GM19397 (cell line): Measurements from ENCODE around the gene WWOX.

Experiments
- ATAC-seq: cut with Tn5 transposase; IDR thresholded peaks from one replicate; pipeline ENCODE4 v1.9.1; 2021; ENCODE audit warnings: mild to moderate bottlenecking, moderate library complexity; ENCODE audit not compliant: unreplicated experiment

WWOX gene

DNA sequence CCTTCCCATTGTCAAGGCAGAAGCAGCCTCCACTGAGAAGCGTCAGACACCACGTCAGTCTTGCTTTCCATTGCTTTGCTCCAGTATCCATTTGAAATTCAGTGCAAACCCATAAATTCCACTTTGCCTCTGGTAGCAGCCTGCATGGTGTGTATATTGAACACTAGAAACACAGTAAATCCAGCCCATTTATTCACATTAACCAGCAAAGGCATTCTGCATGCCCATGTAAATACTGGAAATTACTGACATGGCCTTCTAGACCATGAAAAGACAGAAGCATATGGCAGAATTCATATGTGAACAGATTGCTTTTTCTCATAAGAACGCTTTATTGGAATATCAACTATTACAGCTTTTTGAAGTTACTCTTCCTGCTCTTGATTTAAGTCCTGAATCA lies 595.0 kb downstream of the WWOX start:
- ATAC-seq: no peak

DNA sequence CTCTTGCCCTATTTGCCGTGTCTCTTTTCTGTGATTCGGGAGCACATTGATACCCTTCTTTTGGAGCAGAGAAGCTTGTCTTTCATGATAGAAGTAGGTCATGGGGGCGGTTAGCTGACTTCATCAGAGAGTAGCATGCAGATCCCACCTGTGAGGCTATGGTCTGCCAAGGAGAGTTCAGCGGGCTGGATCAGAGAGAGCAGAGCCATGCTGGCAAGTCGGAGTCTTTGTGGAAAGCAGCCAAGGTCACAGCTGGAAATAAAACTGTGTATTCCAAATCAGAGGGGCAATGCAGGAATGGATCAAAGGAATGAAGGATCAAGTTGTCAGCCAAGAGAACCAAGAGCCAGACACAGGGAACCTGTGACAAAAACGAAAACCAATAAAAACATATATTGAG lies 595.9 kb downstream of the WWOX start:
- ATAC-seq: no peak

- ATAC-seq: no peak
Measured at GRCh38 chr16:78696797-78697196, 597.3 kb downstream of the WWOX start.

DNA sequence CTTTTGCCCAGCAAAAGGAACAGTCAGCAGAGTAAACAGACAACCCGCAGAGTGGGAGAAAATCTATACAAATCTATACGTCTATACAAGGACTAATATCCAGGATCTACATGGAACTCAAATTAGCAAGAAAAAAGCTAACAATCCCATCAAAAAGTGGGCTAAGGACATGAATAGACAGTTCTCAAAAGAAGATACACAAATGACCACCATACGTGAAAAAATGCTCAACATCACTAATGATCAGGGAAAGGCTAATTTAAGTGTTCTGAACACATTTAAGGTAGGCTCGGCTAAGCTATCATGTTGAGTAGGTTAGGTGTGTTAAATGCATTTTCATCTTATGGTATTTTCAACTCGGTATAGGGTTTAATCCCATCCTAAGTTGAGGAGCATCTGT lies 598.0 kb downstream of the WWOX start:
- no peak for ATAC-seq

DNA sequence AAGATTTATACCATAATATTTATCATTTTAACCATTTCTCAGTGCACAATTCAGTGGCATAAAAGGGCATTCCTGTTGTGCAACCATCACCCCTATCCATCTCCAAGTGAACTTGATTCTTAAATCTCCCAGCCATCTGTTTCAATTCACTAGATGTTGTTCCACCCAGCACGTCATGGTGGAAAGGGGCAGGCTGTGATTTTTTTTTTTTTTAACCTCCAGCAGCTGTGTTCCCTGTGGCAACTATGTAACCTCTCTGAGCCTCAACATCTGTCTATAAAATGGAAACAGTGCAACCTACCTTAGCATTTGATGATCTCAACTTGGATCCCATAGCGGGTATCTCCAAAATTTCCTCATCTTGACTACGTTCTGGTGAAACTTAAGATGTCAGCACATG lies 604.5 kb downstream of the WWOX start:
- ATAC-seq: no peak

DNA sequence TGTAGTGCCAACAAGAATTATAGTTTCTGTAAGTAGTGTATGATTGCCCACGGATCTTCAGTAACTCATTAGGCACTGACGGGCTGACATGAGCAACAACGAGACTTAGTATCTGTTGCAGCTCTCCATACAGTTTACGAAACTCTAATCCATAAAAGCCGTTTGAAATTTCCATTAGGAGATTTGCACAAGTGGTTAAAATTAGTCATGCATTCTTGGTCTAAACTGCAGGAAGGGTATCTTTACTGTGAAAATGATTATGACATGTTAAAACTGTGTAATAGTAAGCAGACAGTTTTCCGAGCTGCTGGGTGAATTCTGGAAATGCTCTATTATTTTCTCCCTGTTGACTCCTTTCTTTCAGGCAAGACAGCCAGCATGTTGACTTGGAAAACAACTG lies 605.0 kb downstream of the WWOX start:
- ATAC-seq: no peak

- ATAC-seq: no peak
Measured at GRCh38 chr16:78705694-78706093, 606.2 kb downstream of the WWOX start.

DNA sequence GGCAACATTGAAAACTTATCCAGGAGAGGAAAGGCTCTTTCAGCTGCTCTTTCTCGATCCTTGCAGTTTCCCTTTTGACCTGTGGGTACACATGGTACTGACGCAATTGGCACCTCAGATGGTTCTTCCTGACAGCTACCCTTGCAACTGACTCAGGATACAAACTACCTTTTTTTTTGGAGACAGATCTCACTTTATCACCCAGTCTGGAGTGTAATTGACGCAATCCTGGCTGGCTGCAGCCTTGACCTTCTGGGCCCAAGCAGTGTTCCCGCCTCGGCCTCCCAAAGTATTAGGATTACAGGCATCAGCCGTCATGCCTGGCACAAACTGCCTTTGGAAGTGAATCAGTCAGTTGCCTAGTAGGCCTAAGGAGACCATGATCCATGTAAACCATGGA lies 607.2 kb downstream of the WWOX start:
- no peak for ATAC-seq

DNA sequence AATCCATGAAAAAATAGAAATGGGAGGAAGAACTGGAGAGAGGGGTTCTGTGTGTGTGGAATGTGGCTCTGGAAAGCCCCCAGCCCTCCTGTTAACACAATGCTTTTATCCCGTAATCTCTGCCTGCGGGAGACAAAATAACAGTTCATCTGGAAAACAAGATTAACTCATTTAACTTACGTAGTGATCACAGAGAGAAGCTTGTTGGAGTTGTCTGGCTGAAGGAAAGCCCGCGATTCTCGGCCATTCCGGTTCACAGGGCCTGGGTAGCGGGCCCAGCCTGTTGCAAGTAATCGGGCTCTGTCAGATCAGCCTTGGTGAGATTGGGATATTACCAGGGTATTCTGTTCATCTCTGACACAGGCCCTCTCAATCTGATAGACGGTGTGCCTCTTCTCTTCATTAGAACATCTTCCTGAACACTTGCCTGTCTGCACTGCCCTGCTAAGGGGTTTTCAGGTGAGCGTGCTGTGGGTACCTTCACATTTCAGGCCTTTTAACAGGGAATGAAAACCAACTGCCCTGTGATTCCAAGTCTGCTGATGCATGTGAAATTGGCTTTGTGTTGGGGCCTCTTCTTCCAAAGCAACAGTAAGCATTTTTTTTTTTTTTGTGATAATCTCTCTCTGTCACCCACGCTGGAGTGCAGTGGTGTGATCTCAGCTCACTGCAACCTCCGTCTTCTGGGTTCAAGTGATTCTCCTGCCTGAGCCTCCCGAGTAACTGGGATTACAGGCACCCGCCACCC lies 609.9 kb downstream of the WWOX start:
- ATAC-seq: no peak

GRCh38 chr16:78715106-78715505 lies 615.7 kb downstream of the WWOX start:
- ATAC-seq: no peak

DNA sequence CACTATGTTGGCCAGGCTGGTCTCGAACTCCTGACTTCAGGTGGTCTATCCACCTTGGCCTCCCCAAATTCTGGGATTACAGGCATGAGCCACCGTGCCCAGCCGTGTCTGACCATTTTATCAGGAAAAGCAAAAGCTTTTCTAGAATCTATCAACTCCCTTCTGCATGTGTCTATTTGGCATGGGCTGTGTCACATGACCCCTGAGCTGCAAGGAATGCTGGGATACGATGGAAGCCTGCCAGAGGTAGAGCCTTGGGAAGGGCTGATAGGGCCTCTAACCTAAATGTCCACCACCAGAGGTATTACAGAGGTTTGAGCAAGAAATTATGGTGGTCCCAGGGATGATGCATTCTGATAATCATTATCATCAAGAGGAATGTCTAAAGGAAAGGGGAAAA lies 616.2 kb downstream of the WWOX start:
- ATAC-seq: no peak

DNA sequence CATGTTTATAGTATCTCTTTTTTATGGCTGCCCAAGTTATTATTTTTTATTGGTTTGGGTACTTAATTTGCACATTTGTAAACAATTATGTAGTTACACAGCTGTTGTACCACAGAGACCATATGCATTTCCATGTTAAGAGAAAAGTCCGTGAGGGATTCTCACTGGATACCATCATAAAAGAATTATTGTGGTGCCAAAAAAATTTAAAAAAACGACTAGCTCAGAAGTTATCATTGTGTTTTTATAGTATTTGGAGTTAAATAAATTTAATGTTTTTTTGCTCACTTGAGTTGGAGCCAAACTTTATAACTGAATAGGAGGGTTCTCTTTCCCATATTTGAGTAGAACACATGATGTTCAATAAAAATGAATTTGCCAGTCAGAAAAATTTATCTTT lies 618.7 kb downstream of the WWOX start:
- no peak for ATAC-seq

GRCh38 chr16:78720416-78720815 lies 621.0 kb downstream of the WWOX start:
- no peak for ATAC-seq

DNA sequence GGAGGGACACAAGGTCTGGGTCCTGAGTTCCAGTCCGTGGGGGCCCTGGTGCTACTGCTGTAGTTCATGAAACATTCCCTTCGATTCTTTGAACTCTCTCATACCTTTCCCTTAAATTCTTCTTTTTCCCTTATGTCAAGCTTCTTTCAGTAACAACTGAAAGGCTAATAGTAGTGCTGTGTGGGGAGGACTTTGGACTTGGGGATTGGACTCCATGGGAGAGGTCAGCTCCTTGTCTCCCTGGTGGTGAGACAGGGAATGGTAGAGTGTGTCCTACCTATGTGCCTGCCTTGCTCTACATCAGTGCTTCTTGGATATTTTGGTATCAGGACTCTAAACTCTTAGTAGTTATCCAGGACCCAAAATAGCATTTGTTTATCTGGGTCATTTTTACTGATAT lies 628.1 kb downstream of the WWOX start:
- no peak for ATAC-seq

- peak; percentile 73 for ATAC-seq
Measured at GRCh38 chr16:78729687-78730086, 630.2 kb downstream of the WWOX start.

DNA sequence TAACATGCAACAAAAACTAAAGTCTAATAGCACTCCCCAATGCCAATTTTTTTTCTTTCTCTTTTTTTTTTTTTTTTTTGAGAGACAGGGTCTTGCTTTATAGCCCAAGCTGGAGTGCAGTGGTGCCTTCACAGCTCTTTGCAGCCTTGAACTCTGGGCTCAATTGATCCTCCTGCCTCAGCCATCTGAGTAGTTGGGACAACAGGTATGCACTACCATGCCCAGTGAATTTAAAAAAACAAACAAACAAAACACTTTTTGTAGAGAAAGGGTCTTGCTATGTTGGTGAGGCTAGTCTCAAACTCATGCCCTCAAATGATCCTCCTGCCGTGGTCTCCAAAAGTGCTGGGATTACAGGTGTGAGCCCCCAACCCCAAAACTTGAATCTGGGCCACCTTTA lies 632.3 kb downstream of the WWOX start:
- ATAC-seq: no peak

- no peak for ATAC-seq
Measured at GRCh38 chr16:78732696-78733095, 633.2 kb downstream of the WWOX start.

- ATAC-seq: no peak
Measured at GRCh38 chr16:78735337-78735736, 635.9 kb downstream of the WWOX start.

GRCh38 chr16:78737630-78738029 lies 638.2 kb downstream of the WWOX start:
- ATAC-seq: no peak

DNA sequence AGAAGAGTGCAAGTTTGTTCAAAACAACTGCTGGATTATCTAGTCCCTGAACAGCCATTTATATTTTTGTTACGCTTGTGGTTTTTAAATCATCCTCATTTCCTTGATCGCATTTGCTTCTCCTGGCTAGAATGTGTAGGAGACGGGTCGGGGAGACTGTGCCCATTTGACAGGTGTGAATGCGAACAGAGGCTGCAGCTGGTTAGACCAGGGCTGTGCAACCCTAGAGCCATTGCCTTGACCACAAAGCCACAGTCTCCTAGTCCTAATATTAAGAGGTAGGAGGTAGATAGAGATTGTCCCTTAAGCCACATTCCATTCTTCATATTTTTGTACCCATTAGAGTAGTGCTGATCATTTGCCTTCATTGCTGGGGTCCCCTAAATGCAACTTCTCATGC lies 639.1 kb downstream of the WWOX start:
- no peak for ATAC-seq

DNA sequence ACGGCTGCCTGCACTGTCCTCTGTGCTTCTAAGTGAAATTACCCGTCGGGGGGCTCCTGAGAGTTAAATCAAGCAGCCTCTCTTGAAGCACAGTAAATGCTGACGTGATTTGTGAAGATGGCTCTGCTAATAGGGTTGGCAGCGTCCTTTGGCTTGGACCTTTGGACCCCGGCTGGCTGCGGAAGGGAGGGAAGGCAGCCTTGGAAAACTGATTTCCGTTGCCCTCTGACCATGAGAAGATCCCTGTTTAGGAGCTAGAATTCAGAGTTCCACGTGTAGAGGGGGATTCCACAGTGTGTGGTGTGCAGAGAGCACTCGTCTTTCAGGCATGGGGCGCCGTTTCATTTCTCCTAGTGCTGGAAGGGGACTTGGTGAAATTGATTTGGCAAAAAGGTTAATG lies 640.8 kb downstream of the WWOX start:
- ATAC-seq: no peak

- ATAC-seq: peak; percentile 95
Measured at GRCh38 chr16:78742501-78743283, 643.2 kb downstream of the WWOX start.

DNA sequence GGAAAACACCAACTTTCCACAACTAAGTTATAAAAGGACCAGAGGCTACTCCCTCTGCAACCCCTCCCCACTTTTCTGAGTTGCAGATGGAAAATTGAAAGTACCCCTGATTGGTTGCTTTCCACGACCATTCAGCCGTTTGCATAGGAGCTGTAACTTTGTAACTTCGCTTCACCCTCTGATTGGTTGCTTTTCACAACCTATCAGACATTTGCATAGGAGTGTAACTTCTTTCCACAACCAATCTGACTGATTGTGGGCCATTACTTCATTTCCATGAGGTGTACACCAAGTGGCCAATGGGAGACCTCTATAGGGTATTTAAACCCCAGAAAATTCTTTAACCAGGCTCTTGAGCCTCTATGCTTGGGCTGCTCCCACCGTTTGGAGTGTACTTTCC lies 644.1 kb downstream of the WWOX start:
- ATAC-seq: no peak
